HG02943 (cell line): Measurements from ENCODE around the gene INAVA.
"Not testable (repeated sequence)": the region's sequence is repeated elsewhere in the genome, so short reads cannot be mapped to it uniquely, and the experiment has no call there.

Source experiments
- ATAC-seq: cut with Tn5 transposase; IDR thresholded peaks from one replicate; pipeline ENCODE4 v1.9.1; 2021; ENCODE audit warnings: mild to moderate bottlenecking, low read depth, moderate library complexity; ENCODE audit not compliant: unreplicated experiment

INAVA gene

GRCh38 chr1:200959411-200959921 is 64.8 kb downstream of the INAVA start:
- ATAC-seq, result no peak

GRCh38 chr1:200960236-200960947 is 65.7 kb downstream of the INAVA start:
- no peak for ATAC-seq

GRCh38 chr1:200960948-200961340 is 66.2 kb downstream of the INAVA start:
- no peak for ATAC-seq

- not testable (repeated sequence) for ATAC-seq
Observed at GRCh38 chr1:200962151-200962550, 67.5 kb downstream of the INAVA start.

GRCh38 chr1:200962631-200963030 is 67.9 kb downstream of the INAVA start:
- ATAC-seq, result no peak

- no peak for ATAC-seq
Observed at GRCh38 chr1:200963076-200963475, 68.4 kb downstream of the INAVA start.

- ATAC-seq, result not testable (repeated sequence)
Observed at GRCh38 chr1:200963888-200964287, 69.2 kb downstream of the INAVA start.
